OCI-LY3 (cell line): ENCODE results near the gene POPDC2.

Experiments
- H2AFZ ChIP-seq: fragments of 200-600, 300-600 bp; shearing (Covaris generic); 2 replicates; pipeline ENCODE4 v1.6.0; 2014; ENCODE audit warnings: antibody characterized with exemption, low read depth, low read length
- H3K27ac ChIP-seq: fragments of 200-600, 300-600 bp; sonication (generic); 2 replicates; pipeline ENCODE4 v1.5.1; 2014; ENCODE audit warnings: mild to moderate bottlenecking, low read length, moderate library complexity, mixed read lengths
- H3K27me3 ChIP-seq: fragments of 200-600, 300-600 bp; sonication (generic); 2 replicates; pipeline ENCODE4 v1.6.1; 2014; ENCODE audit warnings: low read depth, low read length, mixed read lengths
- H3K36me3 ChIP-seq: fragments of 200-600, 300-600 bp; sonication (generic); replicated peaks from 2 replicates; pipeline ENCODE3; 2014; ENCODE audit warnings: low read depth, low read length, mixed read lengths
- H3K4me1 ChIP-seq: fragments of 300-600, 200-600 bp; sonication (generic); 2 replicates; pipeline ENCODE4 v1.6.1; 2014; ENCODE audit warnings: low read length, mixed read lengths
- H3K4me2 ChIP-seq: fragments of 200-600, 300-600 bp; sonication (generic); 2 replicates; pipeline ENCODE4 v1.6.1; 2014; ENCODE audit warnings: low read length, mixed read lengths
- H3K4me3 ChIP-seq: fragments of 300-600, 200-600 bp; sonication (generic); 2 replicates; pipeline ENCODE4 v1.5.1; 2014; ENCODE audit warnings: antibody characterized with exemption, mild to moderate bottlenecking, low read length, moderate library complexity
- H3K79me2 ChIP-seq: fragments of 300-600, 200-600 bp; shearing (Covaris generic); 2 replicates; pipeline ENCODE4 v1.6.1; 2014; ENCODE audit warnings: mild to moderate bottlenecking, low read length, mixed read lengths
- H3K9ac ChIP-seq: fragments of 300-600, 200-600 bp; shearing (Covaris generic); 2 replicates; pipeline ENCODE4 v1.6.0; 2014; ENCODE audit warnings: mild to moderate bottlenecking, low read length, moderate library complexity
- H3K9me3 ChIP-seq: fragments of 200-600, 300-600 bp; shearing (Covaris generic); 2 replicates; pipeline ENCODE4 v1.6.1; 2014; ENCODE audit warnings: low read length, mixed read lengths; ENCODE audit not compliant: insufficient read depth
- H4K20me1 ChIP-seq: fragments of 200-600, 300-600 bp; sonication (generic); 2 replicates; pipeline ENCODE4 v1.6.1; 2016; ENCODE audit warnings: low read length, mixed read lengths; ENCODE audit not compliant: insufficient read depth
- CTCF ChIP-seq: fragments of 200-600, 300-600 bp; sonication (generic); IDR thresholded peaks from 2 replicates; pipeline ENCODE4 v1.5.1; 2014; ENCODE audit warnings: antibody characterized with exemption, low read length, low read depth
- EZH2phosphoT487 ChIP-seq: fragments of 200-600 bp; shearing (Covaris generic); IDR thresholded peaks from 2 replicates; pipeline ENCODE4 v1.6.1; 2018; ENCODE audit warnings: antibody characterized with exemption, mixed run types, low read depth

The POPDC2 gene

DNA sequence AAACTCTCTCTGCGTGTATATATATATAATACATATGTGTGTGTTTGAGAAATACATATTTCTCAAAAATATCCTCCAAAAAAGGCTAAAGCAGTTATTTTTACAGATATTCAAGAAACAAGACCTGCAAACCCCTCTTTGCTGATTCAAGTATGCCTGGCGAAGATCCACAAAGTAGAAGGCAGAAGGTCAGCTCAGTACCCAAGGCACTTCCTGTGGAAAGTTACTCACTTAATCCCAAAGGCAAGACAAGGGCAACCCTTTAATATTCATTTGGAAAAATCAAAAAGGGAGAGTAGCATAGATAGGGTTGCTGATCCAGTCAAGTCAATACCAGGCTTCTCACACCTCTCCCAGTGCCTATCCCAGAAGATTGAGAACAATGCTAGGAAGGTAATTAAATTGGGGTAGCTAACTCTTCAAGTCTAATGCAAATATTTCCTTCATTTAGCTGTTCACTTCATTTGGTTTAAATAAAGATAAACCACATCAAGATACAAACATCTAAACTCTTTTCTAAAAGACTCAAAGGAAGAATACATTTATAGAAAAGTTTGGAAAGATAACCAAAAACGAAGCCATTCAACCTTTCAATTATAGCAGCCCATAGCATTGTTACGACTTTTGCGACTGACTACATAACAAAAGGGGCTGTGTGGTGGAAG lies 9.6 kb upstream of the POPDC2 start:
- Histone ChIP-seq H3K4me2 (no peak overlapping the region), H2AFZ (no peak overlapping the region), H3K9me3 (no peaks in the 10 kb centered on the region), H3K79me2 (peaks cover 32% of the 10 kb centered on the region), H3K4me1 (peaks cover 43% of the 10 kb centered on the region), H3K9ac (no peak overlapping the region), H3K27ac (no peak overlapping the region), H4K20me1 (no peaks in the 10 kb centered on the region), H3K36me3 (peaks cover 54% of the 10 kb centered on the region), H3K27me3 (no peaks in the 10 kb centered on the region), H3K4me3 (no peak overlapping the region)
- no peak for TF ChIP-seq CTCF
- TF ChIP-seq EZH2phosphoT487, result no peak

GRCh38 chr3:119665954-119666559 lies 5.7 kb upstream of the POPDC2 start:
- no peak overlapping the region for H3K4me2 ChIP-seq
- H3K9ac ChIP-seq, result no peak overlapping the region
- H3K4me3 ChIP-seq, result no peak overlapping the region
- no peak for TF ChIP-seq CTCF
- no peak overlapping the region for H2AFZ ChIP-seq
- no peaks in the 10 kb centered on the region for H3K27me3 ChIP-seq
- H3K4me1 ChIP-seq, result peaks cover 69% of the 10 kb centered on the region
- H4K20me1 ChIP-seq, result no peaks in the 10 kb centered on the region
- peaks cover 4% of the 10 kb centered on the region; the same call in 1 of the 2 replicates for H3K79me2 ChIP-seq
- H3K9me3 ChIP-seq, result no peaks in the 10 kb centered on the region
- H3K27ac ChIP-seq, result peak overlapping the region; percentile 94
- peaks cover 22% of the 10 kb centered on the region for H3K36me3 ChIP-seq

- peak overlapping the region; percentile 30 for H3K4me3 ChIP-seq
- peaks cover 1% of the 10 kb centered on the region; the same call in 1 of the 2 replicates for H3K79me2 ChIP-seq
- H3K9me3 ChIP-seq, result no peaks in the 10 kb centered on the region
- peak overlapping the region; percentile 94 for H3K27ac ChIP-seq
- no peaks in the 10 kb centered on the region for H3K27me3 ChIP-seq
- H2AFZ ChIP-seq, result no peak overlapping the region
- peaks cover 69% of the 10 kb centered on the region for H3K4me1 ChIP-seq
- H3K4me2 ChIP-seq, result peak overlapping the region; percentile 59
- no peaks in the 10 kb centered on the region for H4K20me1 ChIP-seq
- H3K36me3 ChIP-seq, result peaks cover 12% of the 10 kb centered on the region
- no peak for TF ChIP-seq EZH2phosphoT487
- no peak for TF ChIP-seq CTCF
- peak overlapping the region; percentile 45 for H3K9ac ChIP-seq
Observed at GRCh38 chr3:119664850-119665379, 4.5 kb upstream of the POPDC2 start.

GRCh38 chr3:119664370-119664769 lies 4.0 kb upstream of the POPDC2 start:
- Histone ChIP-seq H3K27me3 (no peaks in the 10 kb centered on the region), H4K20me1 (no peaks in the 10 kb centered on the region), H3K9ac (peak overlapping the region; percentile 45), H3K4me1 (peaks cover 66% of the 10 kb centered on the region), H3K27ac (peak overlapping the region; percentile 94), H3K4me2 (peak overlapping the region; percentile 59), H3K79me2 (no peaks in the 10 kb centered on the region), H3K4me3 (peak overlapping the region; percentile 30), H3K36me3 (peaks cover 12% of the 10 kb centered on the region), H3K9me3 (no peaks in the 10 kb centered on the region), H2AFZ (no peak overlapping the region)
- TF ChIP-seq CTCF (no peak), EZH2phosphoT487 (no peak)
